HG03064 (cell line): ENCODE results near the gene FASN.

ENCODE experiments used
- ATAC-seq: cut with Tn5 transposase; IDR thresholded peaks from one replicate; pipeline ENCODE4 v1.9.1; 2021; ENCODE audit warnings: low read depth; ENCODE audit not compliant: unreplicated experiment

Gene FASN

DNA sequence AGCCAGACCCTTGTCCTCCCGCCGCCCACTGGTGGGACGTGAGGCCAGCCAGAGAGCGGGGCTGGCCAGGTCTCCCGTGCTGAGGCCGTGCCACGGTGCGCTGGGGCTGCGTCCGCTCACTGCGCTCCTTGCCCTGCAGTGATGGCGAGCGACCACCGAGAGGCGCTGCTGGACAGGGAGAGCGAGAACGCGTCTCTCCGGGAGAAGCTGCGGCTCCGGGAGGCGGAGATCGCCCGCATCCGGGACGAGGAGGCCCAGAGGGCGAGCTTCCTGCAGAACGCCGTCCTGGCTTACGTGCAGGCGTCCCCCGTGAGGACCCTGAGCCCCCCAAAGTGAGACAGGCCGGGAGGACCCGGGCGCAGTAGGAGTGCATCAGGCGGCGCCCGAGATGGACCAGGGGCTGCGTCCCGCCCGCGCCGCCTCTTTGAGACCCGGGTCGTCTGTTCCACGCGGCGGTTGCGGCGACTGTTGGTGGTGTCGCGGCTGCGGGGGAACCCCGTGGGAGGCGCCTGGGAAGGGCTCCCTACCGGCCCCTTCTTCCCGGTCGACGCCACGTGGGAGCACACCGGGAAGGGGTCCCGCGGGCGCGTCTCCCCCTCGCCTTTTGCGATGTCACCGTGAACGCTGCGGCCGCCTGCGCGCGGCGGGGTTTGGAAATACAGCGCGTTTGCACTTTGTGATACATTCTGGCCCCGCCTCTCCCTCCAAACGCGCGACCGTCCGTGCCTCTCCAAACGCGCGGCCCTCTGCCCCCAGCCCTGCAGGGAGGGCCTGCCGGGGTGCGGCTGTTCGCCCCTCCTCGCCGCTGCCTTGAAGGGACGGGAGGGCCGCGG lies 67.3 kb downstream of the FASN start:
- ATAC-seq = no peak

DNA sequence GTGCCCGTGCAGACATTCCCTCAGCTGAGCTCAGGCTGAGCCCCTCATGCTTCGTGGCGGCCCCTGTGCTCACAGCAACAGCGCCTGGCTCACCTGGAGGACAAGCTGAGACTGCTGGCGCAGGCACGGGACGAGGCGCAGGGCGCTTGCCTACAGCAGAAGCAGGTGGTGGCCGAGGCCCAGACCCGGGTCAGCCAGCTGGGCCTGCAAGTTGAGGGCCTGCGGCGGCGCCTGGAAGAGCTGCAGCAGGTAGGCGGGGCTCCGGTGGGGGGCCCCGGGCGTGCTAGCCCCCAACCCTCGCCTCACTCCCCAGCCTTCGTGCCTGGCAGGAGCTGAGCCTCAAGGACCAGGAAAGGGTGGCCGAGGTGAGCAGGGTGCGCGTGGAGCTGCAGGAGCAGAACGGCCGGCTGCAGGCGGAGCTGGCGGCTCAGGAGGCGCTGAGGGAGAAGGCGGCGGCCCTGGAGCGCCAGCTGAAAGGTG lies 68.0 kb downstream of the FASN start:
- ATAC-seq = no peak

DNA sequence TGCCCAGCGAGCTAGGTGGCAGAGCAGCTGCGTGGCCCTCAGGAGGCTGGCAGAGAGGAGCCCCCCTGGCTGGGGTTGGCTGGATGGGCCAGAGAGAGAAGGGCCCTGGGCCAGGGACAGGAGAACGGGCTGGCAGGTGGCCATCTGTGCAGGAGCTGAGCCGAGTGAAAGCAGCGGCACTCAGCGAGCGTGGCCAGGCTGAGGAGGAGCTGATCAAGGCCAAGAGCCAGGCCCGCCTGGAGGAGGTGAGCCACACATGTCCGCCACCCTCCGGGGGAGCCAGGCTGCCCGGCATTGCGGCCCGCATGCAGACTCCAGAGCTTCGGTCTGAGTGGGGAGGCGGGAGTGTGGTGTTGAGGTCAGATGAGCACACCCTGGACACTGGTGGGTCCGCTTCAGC lies 68.6 kb downstream of the FASN start:
- no peak for ATAC-seq

DNA sequence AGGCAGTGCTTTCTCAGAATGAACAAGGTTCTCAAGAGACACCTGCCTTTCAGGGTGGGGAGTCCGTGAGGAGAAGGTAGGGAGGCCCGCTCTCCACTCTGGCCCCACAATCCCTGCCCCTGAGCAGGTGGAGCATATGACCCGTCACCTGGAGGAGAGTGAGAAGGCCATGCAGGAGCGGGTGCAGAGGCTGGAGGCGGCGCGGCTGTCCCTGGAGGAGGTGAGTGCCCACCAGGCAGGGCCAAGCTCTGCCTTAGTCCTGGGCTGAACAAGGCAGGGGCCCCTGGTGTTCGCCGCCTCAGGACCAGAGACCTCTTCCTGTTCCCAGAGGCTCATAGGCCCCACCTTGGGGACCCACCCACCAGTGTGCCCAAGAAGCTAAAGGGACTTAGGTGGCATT lies 69.1 kb downstream of the FASN start:
- no peak for ATAC-seq
